ENCODE measurements around the gene OR52M1.

- no peak for TF ChIP-seq EP300 (IDR thresholded peaks at IDR 0.05)
- no peak for TF ChIP-seq CTCF (IDR thresholded peaks at IDR 0.05)
- TF ChIP-seq POLR2AphosphoS2 (conservative IDR thresholded peaks at IDR 0.05; ENCODE audit: low read length), result no peak
- TF ChIP-seq RFX5 (IDR thresholded peaks at IDR 0.05), result no peak
- TF ChIP-seq REST (IDR thresholded peaks at IDR 0.05), result no peak
- TF ChIP-seq MYC (IDR thresholded peaks at IDR 0.05; ENCODE audit: borderline replicate concordance, low read length), result no peak
- TF ChIP-seq RCOR1 (IDR thresholded peaks at IDR 0.05; ENCODE audit: low read depth, low read length), result no peak
- TF ChIP-seq EHF (CRISPR knock-in tag; IDR thresholded peaks at IDR 0.05), result no peak
These were observed 21.3 kb upstream of the OR52M1 start for GRCh38 chr11:4523666-4524065.
